GM21528 (cell line): ENCODE data around the gene PSORS1C1.
"Not testable (repeated sequence)": the region's sequence is repeated elsewhere in the genome, so short reads cannot be mapped to it uniquely, and the experiment has no call there.

Source experiments
- ATAC-seq: cut with Tn5 transposase; IDR thresholded peaks from one replicate; pipeline ENCODE4 v1.9.1; 2021; ENCODE audit warnings: mild to moderate bottlenecking, moderate library complexity; ENCODE audit not compliant: unreplicated experiment, low FRiP score

Gene PSORS1C1

GRCh38 chr6:31114541-31114878 lies at the start of gene PSORS1C1:
PSORS1C1 (plus strand) TSS chr6:31114800; CDS start chr6:31129633, 14,833 bp downstream.
- no peak for ATAC-seq

- ATAC-seq: no peak
These were observed 49.0 kb upstream of the PSORS1C1 start for GRCh38 chr6:31065556-31065955.

- not testable (repeated sequence) for ATAC-seq
These were observed 47.6 kb upstream of the PSORS1C1 start for GRCh38 chr6:31067028-31067427.

- ATAC-seq: not testable (repeated sequence)
These were observed 46.5 kb upstream of the PSORS1C1 start for GRCh38 chr6:31067891-31068668.

GRCh38 chr6:31068669-31069340 lies 45.8 kb upstream of the PSORS1C1 start:
- no peak for ATAC-seq

GRCh38 chr6:31070711-31071197 lies 43.8 kb upstream of the PSORS1C1 start:
- no peak for ATAC-seq

- no peak for ATAC-seq
These were observed 40.2 kb upstream of the PSORS1C1 start for GRCh38 chr6:31074401-31074800.

DNA sequence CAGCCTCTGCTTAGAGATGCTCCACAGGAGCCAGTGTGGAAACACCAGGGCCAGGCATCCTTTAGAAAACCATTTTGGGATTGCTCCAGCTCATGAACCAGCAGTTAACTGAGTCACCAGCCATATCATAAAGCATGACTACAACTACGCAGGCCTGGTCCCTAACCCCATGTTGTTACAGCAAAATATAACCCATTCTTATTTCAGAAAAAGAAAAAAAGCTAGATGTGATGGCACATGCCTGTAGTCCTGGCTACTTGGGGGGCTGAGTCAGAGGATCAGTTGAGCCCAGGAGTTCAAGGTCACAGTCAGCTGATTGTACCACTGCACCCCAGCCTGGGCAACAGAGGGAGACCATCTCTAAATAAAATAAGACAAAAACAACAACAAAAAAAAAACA lies 39.1 kb upstream of the PSORS1C1 start:
- ATAC-seq: no peak

GRCh38 chr6:31076611-31077010 lies 38.0 kb upstream of the PSORS1C1 start:
- ATAC-seq: no peak

DNA sequence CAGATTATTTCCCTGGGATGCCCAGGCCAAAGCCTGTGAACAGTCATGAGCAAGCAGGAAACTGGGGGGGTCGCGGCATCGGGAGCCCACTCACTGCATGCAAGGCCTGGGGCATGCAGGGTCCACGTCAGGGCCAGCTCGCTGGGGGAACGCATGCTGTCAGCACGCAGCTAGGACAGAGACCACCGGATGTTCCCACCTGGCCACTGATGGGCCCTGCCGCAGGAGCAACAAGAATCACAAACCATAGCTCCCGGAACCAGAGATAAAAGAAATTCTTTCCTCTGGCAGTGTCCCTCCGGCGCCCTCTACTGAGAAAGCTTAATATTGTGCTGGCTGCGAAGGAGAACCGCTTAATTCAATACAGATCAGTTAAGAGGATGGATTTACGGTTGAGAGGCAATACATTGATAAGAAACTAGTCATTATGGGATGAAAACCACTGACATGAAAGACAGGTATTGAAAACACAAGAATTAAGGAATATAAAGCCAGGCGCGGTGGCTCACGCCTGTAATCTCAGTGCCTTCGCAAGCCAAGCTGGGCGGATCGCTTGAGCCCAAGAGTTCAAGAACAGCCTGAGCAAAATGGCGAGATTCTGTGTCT lies 34.8 kb upstream of the PSORS1C1 start:
- no peak for ATAC-seq

DNA sequence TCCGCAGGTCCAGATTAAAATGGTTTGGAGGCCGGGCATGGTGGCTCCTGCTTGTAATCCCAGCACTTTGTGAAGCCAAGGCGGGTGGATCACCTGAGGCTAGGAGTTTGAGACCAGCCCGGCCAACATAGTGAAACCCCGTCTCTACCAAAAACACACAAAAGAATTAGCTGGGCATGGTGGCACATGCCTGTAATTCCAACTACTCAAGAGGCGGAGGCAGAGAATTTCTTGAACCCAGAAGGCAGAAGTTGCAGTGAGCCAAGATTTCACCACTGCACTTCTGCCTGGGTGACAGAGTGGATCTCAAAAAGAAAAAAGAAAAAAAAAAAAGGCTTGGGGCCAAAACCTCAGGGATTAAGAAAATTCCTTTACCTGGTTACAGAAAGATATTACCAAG lies 32.7 kb upstream of the PSORS1C1 start:
- no peak for ATAC-seq

- no peak for ATAC-seq
These were observed 30.8 kb upstream of the PSORS1C1 start for GRCh38 chr6:31083742-31084354.

DNA sequence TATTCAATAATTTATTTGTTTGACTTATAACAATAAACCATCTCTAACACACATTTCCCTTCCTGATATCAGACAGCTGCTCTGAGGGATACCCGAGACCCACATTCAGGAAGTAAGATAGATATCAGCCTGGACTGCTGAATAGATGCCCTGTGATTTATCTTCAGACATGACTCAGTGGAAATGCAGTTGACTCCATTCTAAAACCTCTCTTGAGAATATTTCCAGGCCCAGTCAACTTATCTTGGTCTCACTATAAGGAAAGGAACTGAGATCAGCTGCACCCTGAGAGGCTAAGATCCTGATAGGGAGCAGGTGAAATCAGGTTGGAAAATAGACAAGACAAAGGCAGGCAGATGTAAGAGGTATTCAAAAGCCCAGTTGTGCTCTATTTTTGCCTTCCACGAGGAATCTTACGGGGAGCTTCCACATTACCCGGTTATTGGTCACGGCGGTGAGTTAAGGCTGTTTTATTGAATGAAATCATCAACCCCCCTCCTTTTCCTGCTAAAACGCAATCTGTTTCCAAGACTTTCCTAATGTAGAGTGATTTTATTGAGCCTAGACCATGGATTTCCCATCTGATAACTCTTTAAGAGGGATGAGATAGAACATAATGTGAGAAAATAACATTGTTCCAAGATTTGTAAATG lies 27.7 kb upstream of the PSORS1C1 start:
- ATAC-seq: no peak

- no peak for ATAC-seq
These were observed 27.0 kb upstream of the PSORS1C1 start for GRCh38 chr6:31087494-31088089.

- no peak for ATAC-seq
These were observed 24.2 kb upstream of the PSORS1C1 start for GRCh38 chr6:31090275-31090972.

DNA sequence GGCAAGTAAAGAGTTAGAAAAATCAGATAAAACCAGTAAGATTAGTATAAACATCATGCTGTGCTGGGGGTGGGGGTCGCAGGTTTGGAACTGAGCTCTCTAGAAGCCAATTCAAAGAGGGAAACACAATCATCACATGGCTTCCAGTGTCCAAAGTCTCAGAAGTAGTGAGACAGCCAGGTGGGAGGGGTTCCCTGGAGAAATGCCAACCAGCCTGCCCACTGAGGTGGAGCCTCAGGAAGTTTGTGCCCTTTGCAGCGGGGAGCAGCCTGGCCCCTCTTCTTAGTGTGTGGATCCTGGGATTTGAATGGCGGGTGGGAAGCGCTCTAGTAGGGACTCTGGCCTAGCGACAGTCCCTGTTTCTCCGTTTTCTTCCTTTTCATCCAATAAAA lies 23.6 kb upstream of the PSORS1C1 start:
- no peak for ATAC-seq

GRCh38 chr6:31091680-31092079 lies 22.9 kb upstream of the PSORS1C1 start:
- no peak for ATAC-seq

DNA sequence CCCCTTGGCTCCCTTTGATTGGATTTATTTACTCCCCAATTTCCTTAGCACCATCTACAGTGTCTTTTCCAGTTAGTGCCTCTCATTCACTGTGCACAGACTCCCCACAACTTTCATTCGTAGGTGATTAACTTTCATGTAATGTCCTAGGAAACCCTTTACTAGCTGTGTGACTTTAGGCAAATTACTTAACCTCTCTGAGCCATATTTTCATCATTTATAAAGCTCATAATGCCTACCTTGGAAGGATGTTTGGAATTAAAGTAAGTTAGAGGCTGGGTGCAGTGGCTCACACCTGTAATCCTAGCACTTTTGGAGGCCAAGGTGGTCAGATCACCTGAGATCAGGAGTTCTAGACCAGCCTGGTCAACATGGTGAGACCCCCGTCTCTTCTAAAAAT lies 22.4 kb upstream of the PSORS1C1 start:
- ATAC-seq: no peak

DNA sequence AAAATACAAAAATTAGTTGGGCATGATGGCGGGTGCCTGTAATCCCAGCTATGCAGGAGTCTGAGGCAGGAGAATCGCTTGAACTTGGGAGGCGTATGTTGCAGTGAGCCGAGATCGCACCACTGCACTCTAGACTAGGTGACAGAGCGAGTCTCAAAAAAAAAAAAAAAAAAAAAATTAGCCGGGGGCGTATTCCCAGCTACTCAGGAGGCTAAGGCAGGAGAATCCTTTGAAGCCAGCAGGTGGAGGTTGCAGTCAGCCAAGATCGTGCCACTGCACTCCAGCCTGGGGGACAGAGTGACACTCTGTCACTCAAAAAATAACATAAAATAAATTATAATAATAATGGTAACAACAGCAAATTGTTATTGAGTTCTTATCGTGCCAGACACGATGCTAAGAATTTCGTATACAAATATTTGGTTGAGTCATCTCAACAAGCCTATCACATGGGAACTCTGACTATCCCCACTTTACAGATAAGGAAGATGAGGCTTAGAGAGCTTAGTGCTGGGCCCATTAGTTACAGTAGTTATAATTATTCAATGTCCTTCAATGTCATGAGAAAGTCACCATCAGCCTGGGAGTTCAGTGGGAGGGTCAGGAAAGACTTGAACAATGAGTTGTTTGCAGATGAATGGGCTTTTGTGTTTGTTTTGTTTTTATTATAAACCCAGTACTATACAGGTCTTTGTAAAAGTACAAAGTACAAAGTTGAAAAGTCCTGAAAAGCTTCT lies 21.7 kb upstream of the PSORS1C1 start:
- ATAC-seq: no peak
